ENCODE results near the gene EPHA10. TPM values are rescaled to one million over a fixed set of nuclear protein-coding genes. Genes with fewer than 3 reads are reported as not detected.

Gene EPHA10
- polyA plus RNA-seq, 2 of the 4 experiments (the other 2 are of a cell fraction): 0.35 to 0.53 TPM

- ATAC-seq (peak; percentile 22 to 67; a peak in 3 of 6 replicates), DNase-seq (ENCODE audit: low read depth in 1 of 2, low spot score in 1 of 2) (peak in 1 of 2 experiments; percentile 22), FAIRE-seq (no peak)
- 4% methylated on average over 16 of the region's 27 CpGs for WGBS (ENCODE audit: missing lambda C conversion rate)
- Histone ChIP-seq H3K27ac (no peak overlapping the region), H3K9me3 (no peaks in the 10 kb centered on the region), H3K4me2 (peak overlapping the region; percentile 94), H3K4me3 (peak overlapping the region; percentile 38), H3K4me1 (no peaks in the 10 kb centered on the region)
- TF ChIP-seq USF2 (IDR thresholded peaks at IDR 0.05) (no peak), CTCF (IDR thresholded peaks at IDR 0.05) (0 out of 3 replicates have a peak, but pooled peaks have one; percentile 13), RAD21 (conservative IDR thresholded peaks at IDR 0.05 in 1 of 2, IDR thresholded peaks at IDR 0.05 in 1 of 2) (peak in 1 of 2 experiments; percentile 31; a peak in 2 of 5 replicates), HOXA7 (CRISPR knock-in tag; IDR thresholded peaks at IDR 0.05) (no peak)
- CTCF ChIA-PET: interaction anchor here (0.6 to 1.7 kb wide), 3 partner anchors 11 to 77 kb away, joined by 3 to 4 read pairs (median 3); no protein-coding TSS in a partner anchor
- POLR2A ChIA-PET: interaction anchor here (1.8 kb wide), 1 partner anchor 42 kb away, joined by 9 read pairs; the partner anchor contains the start of genes C1orf122 and YRDC
Observed at GRCh38 chr1:37765916-37766664, 1.2 kb upstream of the EPHA10 start.

- FAIRE-seq: no peak
- Histone ChIP-seq H3K4me2 (no peak overlapping the region), H3K27ac (no peak overlapping the region), H3K9me3 (no peaks in the 10 kb centered on the region), H3K4me3 (no peak overlapping the region), H3K4me1 (no peaks in the 10 kb centered on the region)
- ChIA-PET CTCF (interaction anchor here (1.2 kb wide), 1 partner anchor 24 kb away, joined by 3 read pairs; no protein-coding TSS in a partner anchor), POLR2A (no interaction called here)
- ATAC-seq: peak; percentile 68 to 76; a peak in 5 of 6 replicates
- WGBS (ENCODE audit: missing lambda C conversion rate): 35% methylated on average over 19 of the region's 29 CpGs
- 0 out of 2 replicates have a peak, but pooled peaks have one; percentile 52 for TF ChIP-seq FOXS1 (CRISPR knock-in tag; IDR thresholded peaks at IDR 0.05)
- TF ChIP-seq ELK1 (IDR thresholded peaks at IDR 0.05; ENCODE audit: low read depth, low read length): no peak
- no peak for TF ChIP-seq MAFK (IDR thresholded peaks at IDR 0.05; ENCODE audit: partially characterized antibody)
- TF ChIP-seq POLR2A (IDR thresholded peaks at IDR 0.05; ENCODE audit: low read length): no peak
- TF ChIP-seq REST (IDR thresholded peaks at IDR 0.05): peak; percentile 98
- no peak for TF ChIP-seq KDM1A (IDR thresholded peaks at IDR 0.05; ENCODE audit: low read depth)
- peak; percentile 96 for TF ChIP-seq EHMT2 (IDR thresholded peaks at IDR 0.05; ENCODE audit: low read depth)
- TF ChIP-seq HDAC2 (IDR thresholded peaks at IDR 0.05): no peak
- TF ChIP-seq RCOR1 (IDR thresholded peaks at IDR 0.05; ENCODE audit: low read depth, low read length): no peak
- no peak for TF ChIP-seq JUNB (IDR thresholded peaks at IDR 0.05)
- TF ChIP-seq BCL3 (IDR thresholded peaks at IDR 0.05): no peak
- TF ChIP-seq HMGXB4 (CRISPR knock-in tag; IDR thresholded peaks at IDR 0.05; ENCODE audit: borderline replicate concordance): no peak
- TF ChIP-seq MYC (IDR thresholded peaks at IDR 0.05; ENCODE audit: borderline replicate concordance, low read length): no peak
- TF ChIP-seq ATOH8 (CRISPR knock-in tag; IDR thresholded peaks at IDR 0.05; ENCODE audit: low read depth): 0 out of 2 replicates have a peak, but pooled peaks have one; percentile 40
- DNase-seq (ENCODE audit: low read depth in 1 of 2, low spot score in 1 of 2): no peak
Observed at GRCh38 chr1:37764414-37764825, 500 bp downstream of the EPHA10 start.
